ENCODE data around the gene CXorf49B.
"Not testable (repeated sequence)": the region's sequence is repeated elsewhere in the genome, so short reads cannot be mapped to it uniquely, and the experiment has no call there.

- TF ChIP-seq CTCF, POLR2AphosphoS5, POLR2A, EP300 (IDR thresholded peaks at IDR 0.05): not testable (repeated sequence)
Observed at GRCh38 chrX:71716323-71716722, 46.8 kb upstream of the CXorf49B start.

Data from suprapubic skin (tissue), 4 donors.